Trophoblast cell (in vitro differentiated cells and primary cell): ENCODE data around the gene KRT79.

Experiments used
- DNase-seq, 2 donors: peaks; one replicate each; pipeline ENCODE4 v3.0.0-alpha.2; 2016
- H2AFZ ChIP-seq: 2 replicates; pipeline ENCODE4 v1.6.1; 2013; ENCODE audit warnings: low read length, moderate library complexity, mild to moderate bottlenecking; ENCODE audit not compliant: insufficient read depth, poor library complexity
- H2AK5ac ChIP-seq: 2 replicates; pipeline ENCODE4 v1.6.1; 2013; ENCODE audit warnings: mild to moderate bottlenecking, low read length
- H2BK120ac ChIP-seq: 2 replicates; pipeline ENCODE4 v1.6.1; 2013; ENCODE audit warnings: low read length, mild to moderate bottlenecking, moderate library complexity; ENCODE audit not compliant: insufficient read depth, poor library complexity
- H2BK12ac ChIP-seq: 2 replicates; pipeline ENCODE4 v1.6.1; 2013; ENCODE audit warnings: mild to moderate bottlenecking, low read length, moderate library complexity
- H2BK5ac ChIP-seq: 2 replicates; pipeline ENCODE4 v1.6.1; 2013; ENCODE audit warnings: low read length, low read depth, moderate library complexity, mild to moderate bottlenecking; ENCODE audit not compliant: poor library complexity
- H3K14ac ChIP-seq: 2 replicates; pipeline ENCODE4 v1.6.1; 2013; ENCODE audit warnings: mild to moderate bottlenecking, low read length
- H3K18ac ChIP-seq: 2 replicates; pipeline ENCODE4 v1.6.1; 2013; ENCODE audit warnings: mild to moderate bottlenecking, low read length
- H3K23ac ChIP-seq: 2 replicates; pipeline ENCODE4 v1.6.1; 2013; ENCODE audit warnings: low read length
- H3K27ac ChIP-seq: 2 replicates; pipeline ENCODE4 v1.5.1; 2013; ENCODE audit warnings: low read depth, mild to moderate bottlenecking, inconsistent platforms, low read length, moderate library complexity
- H3K27me3 ChIP-seq: 2 replicates; pipeline ENCODE4 v1.6.1; 2013; ENCODE audit warnings: inconsistent platforms, mild to moderate bottlenecking, low read length, moderate library complexity; ENCODE audit not compliant: insufficient read depth
- H3K36me3 ChIP-seq, 2 experiments: 1 replicate in 1 of 2; 2 replicates in 1 of 2; pipeline ENCODE4 v1.6.1; 2013; ENCODE audit warnings: low read length in 2 of 2, mild to moderate bottlenecking in 2 of 2, moderate library complexity in 1 of 2; ENCODE audit not compliant: insufficient read depth in 2 of 2, control insufficient read depth in 1 of 2
- H3K4ac ChIP-seq: 2 replicates; pipeline ENCODE4 v1.6.1; 2013; ENCODE audit warnings: low read depth, mild to moderate bottlenecking, low read length, moderate library complexity
- H3K4me1 ChIP-seq, 2 experiments: 1 replicate in 1 of 2; 2 replicates in 1 of 2; pipeline ENCODE4 v1.6.1; 2013; ENCODE audit warnings: low read length in 2 of 2, mild to moderate bottlenecking in 2 of 2, moderate library complexity in 1 of 2; ENCODE audit not compliant: insufficient read depth in 2 of 2, control insufficient read depth in 1 of 2
- H3K4me2 ChIP-seq: 2 replicates; pipeline ENCODE4 v1.6.1; 2013; ENCODE audit warnings: inconsistent platforms, mild to moderate bottlenecking, low read length, moderate library complexity
- H3K4me3 ChIP-seq: 2 replicates; pipeline ENCODE4 v1.5.1; 2013; ENCODE audit warnings: mild to moderate bottlenecking, low read depth, low read length, inconsistent platforms
- H3K79me1 ChIP-seq: one replicate; pipeline ENCODE4 v1.6.1; 2013; ENCODE audit warnings: low read length
- H3K79me2 ChIP-seq: 2 replicates; pipeline ENCODE4 v1.6.1; 2013; ENCODE audit warnings: low read length, mild to moderate bottlenecking; ENCODE audit not compliant: control insufficient read depth, insufficient read depth, poor library complexity
- H3K9ac ChIP-seq: 2 replicates; pipeline ENCODE4 v1.6.1; 2013; ENCODE audit warnings: mild to moderate bottlenecking, low read length
- H3K9me3 ChIP-seq: 2 replicates; pipeline ENCODE4 v1.6.1; 2013; ENCODE audit warnings: low read depth, mild to moderate bottlenecking, control low read depth, inconsistent platforms, low read length; ENCODE audit not compliant: insufficient read depth
- H4K12ac ChIP-seq: 2 replicates; pipeline ENCODE4 v1.6.1; 2013; ENCODE audit warnings: low read depth, mild to moderate bottlenecking, low read length, moderate library complexity
- H4K8ac ChIP-seq: 2 replicates; pipeline ENCODE4 v1.6.1; 2013; ENCODE audit warnings: low read depth, mild to moderate bottlenecking, low read length, moderate library complexity
- H4K91ac ChIP-seq: one replicate; pipeline ENCODE4 v1.6.1; 2013; ENCODE audit warnings: low read depth, mild to moderate bottlenecking, low read length, moderate library complexity
- WGBS: extraction: QIAGEN DNeasy Blood & Tissue Kit; methylation state at CpG from one replicate; pipeline ENCODE4 v1.1.7; 2013; ENCODE audit warnings: missing lambda C conversion rate; ENCODE audit not compliant: insufficient read length, insufficient coverage; ENCODE audit errors: extremely low coverage; 5-methylcytosine and 5-hydroxymethylcytosine counted together

The KRT79 gene

GRCh38 chr12:52817003-52817698 lies 17.0 kb downstream of the KRT79 start:
- H3K27ac ChIP-seq, result no peak overlapping the region
- H2BK5ac ChIP-seq, result no peak overlapping the region
- no CpG with 5 or more reads among the region's 8 CpGs for WGBS
- peaks cover 2% of the 10 kb centered on the region for H3K9me3 ChIP-seq
- no peak overlapping the region for H4K8ac ChIP-seq
- no peak overlapping the region for H4K91ac ChIP-seq
- no peak overlapping the region for H3K14ac ChIP-seq
- H2AK5ac ChIP-seq, result no peak overlapping the region
- no peak overlapping the region for H3K9ac ChIP-seq
- no peak overlapping the region for H3K4me2 ChIP-seq
- H4K12ac ChIP-seq, result no peak overlapping the region
- H2BK12ac ChIP-seq, result no peak overlapping the region
- H3K79me2 ChIP-seq, result no peaks in the 10 kb centered on the region
- H3K79me1 ChIP-seq, result no peaks in the 10 kb centered on the region
- no peak overlapping the region for H2AFZ ChIP-seq
- H3K18ac ChIP-seq, result no peak overlapping the region
- H3K4me3 ChIP-seq, result no peak overlapping the region
- no peaks in the 10 kb centered on the region for H3K4me1 ChIP-seq
- H3K4ac ChIP-seq, result no peak overlapping the region
- H3K36me3 ChIP-seq, result no peaks in the 10 kb centered on the region
- DNase-seq, result no peak
- no peaks in the 10 kb centered on the region for H3K27me3 ChIP-seq
- H2BK120ac ChIP-seq, result no peak overlapping the region
- H3K23ac ChIP-seq, result no peak overlapping the region

- Histone ChIP-seq H3K27ac (no peak overlapping the region), H4K8ac (no peak overlapping the region), H3K79me2 (no peaks in the 10 kb centered on the region), H4K91ac (no peak overlapping the region), H2AK5ac (no peak overlapping the region), H3K4me3 (no peak overlapping the region), H2AFZ (no peak overlapping the region), H3K4me1 (no peaks in the 10 kb centered on the region), H2BK5ac (no peak overlapping the region), H2BK12ac (no peak overlapping the region), H3K9me3 (peaks cover 2% of the 10 kb centered on the region), H4K12ac (no peak overlapping the region), H3K27me3 (no peaks in the 10 kb centered on the region), H3K79me1 (no peaks in the 10 kb centered on the region), H3K18ac (no peak overlapping the region), H3K4me2 (no peak overlapping the region), H3K23ac (no peak overlapping the region), H2BK120ac (no peak overlapping the region), H3K36me3 (no peaks in the 10 kb centered on the region), H3K9ac (no peak overlapping the region), H3K4ac (no peak overlapping the region), H3K14ac (no peak overlapping the region)
- WGBS, result no CpG with 5 or more reads among the region's 9 CpGs
- DNase-seq, result no peak
Observed at GRCh38 chr12:52815676-52816588, 18.2 kb downstream of the KRT79 start.

GRCh38 chr12:52815161-52815560 lies 18.9 kb downstream of the KRT79 start:
- Histone ChIP-seq H4K8ac (no peak overlapping the region), H3K14ac (no peak overlapping the region), H3K4me1 (no peaks in the 10 kb centered on the region), H2BK5ac (no peak overlapping the region), H3K23ac (no peak overlapping the region), H4K91ac (no peak overlapping the region), H3K27ac (no peak overlapping the region), H3K4me3 (no peak overlapping the region), H3K79me1 (no peaks in the 10 kb centered on the region), H2BK120ac (no peak overlapping the region), H3K9ac (no peak overlapping the region), H3K18ac (no peak overlapping the region), H3K27me3 (no peaks in the 10 kb centered on the region), H4K12ac (no peak overlapping the region), H3K36me3 (no peaks in the 10 kb centered on the region), H3K4ac (no peak overlapping the region), H3K79me2 (no peaks in the 10 kb centered on the region), H2AK5ac (no peak overlapping the region), H2BK12ac (no peak overlapping the region), H3K9me3 (peaks cover 2% of the 10 kb centered on the region), H2AFZ (no peak overlapping the region), H3K4me2 (no peak overlapping the region)
- WGBS, result no CpG with 5 or more reads among the region's 4 CpGs
- DNase-seq, result no peak

- no peaks in the 10 kb centered on the region for H3K79me2 ChIP-seq
- no peak overlapping the region for H4K8ac ChIP-seq
- no peaks in the 10 kb centered on the region for H3K36me3 ChIP-seq
- H3K4ac ChIP-seq, result no peak overlapping the region
- no peak overlapping the region for H2AFZ ChIP-seq
- H3K27me3 ChIP-seq, result no peaks in the 10 kb centered on the region
- H3K9me3 ChIP-seq, result peaks cover 2% of the 10 kb centered on the region
- no peak overlapping the region for H2BK5ac ChIP-seq
- no peak overlapping the region for H3K23ac ChIP-seq
- no peak overlapping the region for H3K4me3 ChIP-seq
- no peak overlapping the region for H3K18ac ChIP-seq
- no peak overlapping the region for H3K27ac ChIP-seq
- no peak overlapping the region for H2AK5ac ChIP-seq
- H3K9ac ChIP-seq, result no peak overlapping the region
- no peak overlapping the region for H3K14ac ChIP-seq
- H2BK12ac ChIP-seq, result no peak overlapping the region
- DNase-seq, result no peak
- no peak overlapping the region for H4K12ac ChIP-seq
- H3K4me2 ChIP-seq, result no peak overlapping the region
- no peaks in the 10 kb centered on the region for H3K4me1 ChIP-seq
- no peaks in the 10 kb centered on the region for H3K79me1 ChIP-seq
- no peak overlapping the region for H2BK120ac ChIP-seq
- no CpG with 5 or more reads among the region's 4 CpGs for WGBS
- H4K91ac ChIP-seq, result no peak overlapping the region
Observed at GRCh38 chr12:52814710-52815155, 19.4 kb downstream of the KRT79 start.
